GM23338 (cell line): Measurements from ENCODE around the gene NCOA6. TPM values are rescaled to one million over a fixed set of nuclear protein-coding genes. Genes with fewer than 3 reads are reported as not detected.

Experiments
- ATAC-seq: fragments of 200-7000 bp; cut with Tn5 transposase; 3 replicates; pipeline ENCODE4 v1.9.1; 2020
- DNase-seq: peaks from one replicate; pipeline ENCODE4 v3.0.0-alpha.2; 2015; ENCODE audit warnings: low spot score
- H2AFZ ChIP-seq: fragments of 200-600 bp; sonication (generic); 2 replicates; pipeline ENCODE4 v1.8.0; 2016; ENCODE audit warnings: antibody characterized with exemption, mild to moderate bottlenecking, moderate library complexity
- H3F3A ChIP-seq: fragments of 200-600 bp; sonication (generic); replicated peaks from 2 replicates; pipeline ENCODE4 v1.8.0; 2017; ENCODE audit warnings: antibody characterized with exemption, mixed run types, low read depth
- H3K27ac ChIP-seq: fragments of 200-600 bp; sonication (generic); 2 replicates; pipeline ENCODE4 v1.6.1; 2016; ENCODE audit warnings: low read depth
- H3K27me3 ChIP-seq: fragments of 200-600 bp; sonication (generic); 2 replicates; pipeline ENCODE4 v1.8.0; 2016; ENCODE audit warnings: mild to moderate bottlenecking, mixed run types, moderate library complexity; ENCODE audit not compliant: insufficient read depth
- H3K36me3 ChIP-seq: fragments of 200-600 bp; sonication (generic); 2 replicates; pipeline ENCODE4 v1.8.0; 2016; ENCODE audit warnings: mild to moderate bottlenecking; ENCODE audit not compliant: insufficient read depth
- H3K4me1 ChIP-seq: fragments of 200-600 bp; sonication (generic); 2 replicates; pipeline ENCODE4 v1.8.0; 2016; ENCODE audit warnings: mild to moderate bottlenecking, moderate library complexity; ENCODE audit not compliant: insufficient read depth
- H3K4me2 ChIP-seq: fragments of 200-600 bp; sonication (generic); 2 replicates; pipeline ENCODE4 v1.7.1; 2017; ENCODE audit warnings: mixed run types
- H3K4me3 ChIP-seq: fragments of 200-600 bp; sonication (generic); 2 replicates; pipeline ENCODE4 v1.6.1; 2016; ENCODE audit warnings: mixed run types
- H3K79me2 ChIP-seq: fragments of 200-600 bp; sonication (generic); replicated peaks from 2 replicates; pipeline ENCODE4 v1.8.0; 2017; ENCODE audit warnings: mild to moderate bottlenecking; ENCODE audit not compliant: insufficient read depth
- H3K9me2 ChIP-seq: fragments of 200-600 bp; sonication (generic); 2 replicates; pipeline ENCODE4 v1.8.0; 2017; ENCODE audit not compliant: insufficient read depth
- H4K20me1 ChIP-seq: fragments of 200-600 bp; sonication (generic); replicated peaks from 2 replicates; pipeline ENCODE4 v1.8.0; 2017; ENCODE audit warnings: mild to moderate bottlenecking; ENCODE audit not compliant: insufficient read depth
- H3K27ac Mint-ChIP-seq: 2 replicates; pipeline ENCODE4 v1.8.0; 2020; ENCODE audit warnings: inconsistent platforms, mild to moderate bottlenecking, moderate library complexity, mixed read lengths
- H3K27me3 Mint-ChIP-seq: 3 replicates; pipeline ENCODE4 v1.8.0; 2022; ENCODE audit warnings: low read depth, mild to moderate bottlenecking, moderate library complexity, mixed read lengths, inconsistent platforms; ENCODE audit not compliant: insufficient read depth, poor library complexity
- H3K36me3 Mint-ChIP-seq: 3 replicates; pipeline ENCODE4 v1.8.0; 2021; ENCODE audit warnings: low read depth, mild to moderate bottlenecking, inconsistent platforms, moderate library complexity, mixed read lengths
- H3K4me1 Mint-ChIP-seq: 3 replicates; pipeline ENCODE4 v1.8.0; 2020; ENCODE audit warnings: mild to moderate bottlenecking, inconsistent platforms, mixed read lengths
- H3K4me3 Mint-ChIP-seq: 3 replicates; pipeline ENCODE4 v1.8.0; 2021; ENCODE audit warnings: moderate library complexity, mild to moderate bottlenecking, inconsistent platforms, mixed read lengths
- H3K9me3 Mint-ChIP-seq: 3 replicates; pipeline ENCODE4 v1.8.0; 2020; ENCODE audit warnings: moderate library complexity, mild to moderate bottlenecking, inconsistent platforms, mixed read lengths
- CTCF ChIP-seq, 2 experiments: fragments of 200-600 bp in 1 of 2; sonication (generic) in 1 of 2; conservative IDR thresholded peaks; 2 replicates each; pipeline versions ENCODE4 v1.5.1 to v1.6.1; 2016 to 2017; ENCODE audit warnings: antibody characterized with exemption in 2 of 2, low read depth in 2 of 2, mild to moderate bottlenecking in 2 of 2, moderate library complexity in 1 of 2
- EZH2phosphoT487 ChIP-seq: fragments of 200-600 bp; sonication (generic); IDR thresholded peaks from one replicate; pipeline ENCODE4 v1.8.1; 2018; ENCODE audit warnings: antibody characterized with exemption; ENCODE audit not compliant: unreplicated experiment
- JUNB ChIP-seq: IDR thresholded peaks from one replicate; pipeline ENCODE4 v1.6.1; 2016; ENCODE audit warnings: antibody characterized with exemption; ENCODE audit not compliant: unreplicated experiment
- STAT1 ChIP-seq: IDR thresholded peaks from one replicate; pipeline ENCODE4 v1.6.1; 2016; ENCODE audit warnings: antibody characterized with exemption; ENCODE audit not compliant: unreplicated experiment
- ZNF114 ChIP-seq: fragments of 250-450 bp; sonication (Bioruptor Pico); IDR thresholded peaks from 2 replicates; pipeline ENCODE4 v1.5.0; 2020; ENCODE audit warnings: mild to moderate bottlenecking, moderate library complexity
- polyA plus RNA-seq: library from polyadenylated mRNA; unstranded; fragments of >200 nt; fragmentation: Nextera tagmentation; extraction: Ambion mirVana; gene quantifications from 2 replicates; pipeline ENCODE4 v1.2.1, GENCODE V29; 2016
- total RNA-seq: library from RNA; depleted of rRNA; stranded (reverse); fragments of >200 nt; shearing (Covaris generic); gene quantifications from 2 replicates; pipeline ENCODE4 v1.2.3, GENCODE V29; 2014

The NCOA6 gene
- total and polyA plus RNA-seq, 2 experiments from 2014 or later, result 10.6 to 17.4 TPM

GRCh38 chr20:34753706-34754461 is 71.6 kb downstream of the NCOA6 start:
- ATAC-seq (peak; percentile 53), DNase-seq (peak; percentile 39)
- H3K36me3 ChIP-seq, result 0 out of 2 replicates have a peak, but pooled peaks cover 8% of the 10 kb centered on the region
- H3K27ac ChIP-seq, result no peak overlapping the region
- H3K4me3 Mint-ChIP-seq, result no peak overlapping the region
- H3K4me2 ChIP-seq, result no peak overlapping the region
- no peaks in the 10 kb centered on the region for H3K9me3 Mint-ChIP-seq
- no peaks in the 10 kb centered on the region for H3F3A ChIP-seq
- H3K27ac Mint-ChIP-seq, result peak overlapping the region; percentile 36; the same call in 1 of the 2 replicates
- peaks cover 4% of the 10 kb centered on the region; the same call in 2 of the 3 replicates for H3K36me3 Mint-ChIP-seq
- H2AFZ ChIP-seq, result no peak overlapping the region
- no peaks in the 10 kb centered on the region for H3K9me2 ChIP-seq
- H3K4me1 Mint-ChIP-seq, result peaks cover 12% of the 10 kb centered on the region; the same call in 2 of the 3 replicates
- H3K79me2 ChIP-seq, result no peaks in the 10 kb centered on the region
- no peaks in the 10 kb centered on the region for H3K27me3 ChIP-seq
- no peaks in the 10 kb centered on the region for H3K4me1 ChIP-seq
- no peaks in the 10 kb centered on the region for H4K20me1 ChIP-seq
- H3K4me3 ChIP-seq, result no peak overlapping the region
- TF ChIP-seq ZNF114 (CRISPR knock-in tag) (no peak), CTCF (conservative IDR thresholded peaks at IDR 0.05; ENCODE audit: low read depth in 2 of 2) (peak; percentile 35 to 37; a peak in 3 of 4 replicates)
- H3K27me3 Mint-ChIP-seq, result no peaks in the 10 kb centered on the region

- H3K36me3 Mint-ChIP-seq, result no peaks in the 10 kb centered on the region
- DNase-seq (no peak), ATAC-seq (no peak)
- Histone ChIP-seq H3K4me3 (no peak overlapping the region), H3K4me2 (no peak overlapping the region), H4K20me1 (no peaks in the 10 kb centered on the region), H3K36me3 (0 out of 2 replicates have a peak, but pooled peaks cover under 1% of the 10 kb centered on the region), H3K79me2 (no peaks in the 10 kb centered on the region), H3F3A (no peaks in the 10 kb centered on the region), H2AFZ (no peak overlapping the region), H3K27me3 (no peaks in the 10 kb centered on the region), H3K9me2 (no peaks in the 10 kb centered on the region), H3K27ac (no peak overlapping the region), H3K4me1 (no peaks in the 10 kb centered on the region)
- peaks cover 12% of the 10 kb centered on the region; the same call in 2 of the 3 replicates for H3K4me1 Mint-ChIP-seq
- no peak for TF ChIP-seq STAT1
- H3K9me3 Mint-ChIP-seq, result no peaks in the 10 kb centered on the region
- peak overlapping the region; percentile 62; the same call in 1 of the 2 replicates for H3K27ac Mint-ChIP-seq
- no peak overlapping the region for H3K4me3 Mint-ChIP-seq
- no peaks in the 10 kb centered on the region for H3K27me3 Mint-ChIP-seq
Measured at GRCh38 chr20:34751453-34751852, 74.0 kb downstream of the NCOA6 start.

- Histone ChIP-seq H4K20me1 (no peaks in the 10 kb centered on the region), H3K4me3 (no peak overlapping the region), H3K4me1 (no peaks in the 10 kb centered on the region), H2AFZ (no peak overlapping the region), H3F3A (no peaks in the 10 kb centered on the region), H3K27me3 (no peaks in the 10 kb centered on the region), H3K36me3 (no peaks in the 10 kb centered on the region), H3K4me2 (no peak overlapping the region), H3K79me2 (no peaks in the 10 kb centered on the region), H3K27ac (no peak overlapping the region), H3K9me2 (no peaks in the 10 kb centered on the region)
- TF ChIP-seq JUNB (no peak), ZNF114 (CRISPR knock-in tag) (no peak), EZH2phosphoT487 (no peak), CTCF (conservative IDR thresholded peaks at IDR 0.05; ENCODE audit: low read depth in 2 of 2) (no peak)
- no peak overlapping the region for H3K27ac Mint-ChIP-seq
- ATAC-seq (no peak), DNase-seq (no peak)
- no peaks in the 10 kb centered on the region for H3K9me3 Mint-ChIP-seq
- no peaks in the 10 kb centered on the region; the same call in 2 of the 3 replicates for H3K36me3 Mint-ChIP-seq
- no peaks in the 10 kb centered on the region for H3K27me3 Mint-ChIP-seq
- no peak overlapping the region for H3K4me3 Mint-ChIP-seq
- peaks cover 12% of the 10 kb centered on the region; the same call in 2 of the 3 replicates for H3K4me1 Mint-ChIP-seq
Measured at GRCh38 chr20:34750484-34750883, 75.0 kb downstream of the NCOA6 start.
